ENCODE measurements around the gene SLC46A1. TPM values are rescaled to one million over a fixed set of nuclear protein-coding genes. Genes with fewer than 3 reads are reported as not detected.

SLC46A1 gene
- total and polyA plus RNA-seq, 9 of the 15 experiments (the other 6 are each of a cell fraction or from before 2014, with no cell fraction given), result 0.24 to 5.5 (median 3.1) TPM

GRCh38 chr17:28416703-28417311 is 10.8 kb upstream of the SLC46A1 start (continued):
- TF ChIP-seq, protein P1, sequence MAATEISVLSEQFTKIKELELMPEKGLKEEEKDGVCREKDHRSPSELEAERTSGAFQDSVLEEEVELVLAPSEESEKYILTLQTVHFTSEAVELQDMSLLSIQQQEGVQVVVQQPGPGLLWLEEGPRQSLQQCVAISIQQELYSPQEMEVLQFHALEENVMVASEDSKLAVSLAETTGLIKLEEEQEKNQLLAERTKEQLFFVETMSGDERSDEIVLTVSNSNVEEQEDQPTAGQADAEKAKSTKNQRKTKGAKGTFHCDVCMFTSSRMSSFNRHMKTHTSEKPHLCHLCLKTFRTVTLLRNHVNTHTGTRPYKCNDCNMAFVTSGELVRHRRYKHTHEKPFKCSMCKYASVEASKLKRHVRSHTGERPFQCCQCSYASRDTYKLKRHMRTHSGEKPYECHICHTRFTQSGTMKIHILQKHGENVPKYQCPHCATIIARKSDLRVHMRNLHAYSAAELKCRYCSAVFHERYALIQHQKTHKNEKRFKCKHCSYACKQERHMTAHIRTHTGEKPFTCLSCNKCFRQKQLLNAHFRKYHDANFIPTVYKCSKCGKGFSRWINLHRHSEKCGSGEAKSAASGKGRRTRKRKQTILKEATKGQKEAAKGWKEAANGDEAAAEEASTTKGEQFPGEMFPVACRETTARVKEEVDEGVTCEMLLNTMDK (IDR thresholded peaks at IDR 0.05; ENCODE audit: borderline replicate concordance, insufficient read depth, low read depth, low read length, poor library complexity, severe bottlenecking), result peak; percentile 81
- TF ChIP-seq BRD4 (IDR thresholded peaks at IDR 0.05), result no peak
- TF ChIP-seq, protein P2, sequence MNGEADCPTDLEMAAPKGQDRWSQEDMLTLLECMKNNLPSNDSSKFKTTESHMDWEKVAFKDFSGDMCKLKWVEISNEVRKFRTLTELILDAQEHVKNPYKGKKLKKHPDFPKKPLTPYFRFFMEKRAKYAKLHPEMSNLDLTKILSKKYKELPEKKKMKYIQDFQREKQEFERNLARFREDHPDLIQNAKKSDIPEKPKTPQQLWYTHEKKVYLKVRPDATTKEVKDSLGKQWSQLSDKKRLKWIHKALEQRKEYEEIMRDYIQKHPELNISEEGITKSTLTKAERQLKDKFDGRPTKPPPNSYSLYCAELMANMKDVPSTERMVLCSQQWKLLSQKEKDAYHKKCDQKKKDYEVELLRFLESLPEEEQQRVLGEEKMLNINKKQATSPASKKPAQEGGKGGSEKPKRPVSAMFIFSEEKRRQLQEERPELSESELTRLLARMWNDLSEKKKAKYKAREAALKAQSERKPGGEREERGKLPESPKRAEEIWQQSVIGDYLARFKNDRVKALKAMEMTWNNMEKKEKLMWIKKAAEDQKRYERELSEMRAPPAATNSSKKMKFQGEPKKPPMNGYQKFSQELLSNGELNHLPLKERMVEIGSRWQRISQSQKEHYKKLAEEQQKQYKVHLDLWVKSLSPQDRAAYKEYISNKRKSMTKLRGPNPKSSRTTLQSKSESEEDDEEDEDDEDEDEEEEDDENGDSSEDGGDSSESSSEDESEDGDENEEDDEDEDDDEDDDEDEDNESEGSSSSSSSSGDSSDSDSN (IDR thresholded peaks at IDR 0.05; ENCODE audit: borderline replicate concordance in 1 of 2, low read depth in 2 of 2, low read length in 2 of 2), result no peak
- TF ChIP-seq ESRRA (IDR thresholded peaks at IDR 0.05; ENCODE audit: borderline replicate concordance, low read depth), result 0 out of 2 replicates have a peak, but pooled peaks have one; percentile 53
- TF ChIP-seq FOXA1 (IDR thresholded peaks at IDR 0.05; ENCODE audit: borderline replicate concordance), result no peak
- TF ChIP-seq CCNT2 (IDR thresholded peaks at IDR 0.05; ENCODE audit: borderline replicate concordance, extremely low read depth, insufficient read length, low read depth, low read length), result no peak
- no peak for TF ChIP-seq NR1H2 (CRISPR knock-in tag; IDR thresholded peaks at IDR 0.05)
- TF ChIP-seq KAT7 (CRISPR knock-in tag; IDR thresholded peaks at IDR 0.05; ENCODE audit: borderline replicate concordance), result no peak
- no peak for TF ChIP-seq RNF2 (IDR thresholded peaks at IDR 0.05)
- TF ChIP-seq CBX8 (IDR thresholded peaks at IDR 0.05; ENCODE audit: borderline replicate concordance, extremely low read depth, low read depth, low read length, poor library complexity, severe bottlenecking), result no peak
- TF ChIP-seq, protein P3, sequence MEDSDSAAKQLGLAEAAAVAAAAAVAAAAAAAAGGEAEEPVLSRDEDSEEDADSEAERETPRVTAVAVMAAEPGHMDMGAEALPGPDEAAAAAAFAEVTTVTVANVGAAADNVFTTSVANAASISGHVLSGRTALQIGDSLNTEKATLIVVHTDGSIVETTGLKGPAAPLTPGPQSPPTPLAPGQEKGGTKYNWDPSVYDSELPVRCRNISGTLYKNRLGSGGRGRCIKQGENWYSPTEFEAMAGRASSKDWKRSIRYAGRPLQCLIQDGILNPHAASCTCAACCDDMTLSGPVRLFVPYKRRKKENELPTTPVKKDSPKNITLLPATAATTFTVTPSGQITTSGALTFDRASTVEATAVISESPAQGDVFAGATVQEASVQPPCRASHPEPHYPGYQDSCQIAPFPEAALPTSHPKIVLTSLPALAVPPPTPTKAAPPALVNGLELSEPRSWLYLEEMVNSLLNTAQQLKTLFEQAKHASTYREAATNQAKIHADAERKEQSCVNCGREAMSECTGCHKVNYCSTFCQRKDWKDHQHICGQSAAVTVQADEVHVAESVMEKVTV (CRISPR knock-in tag; IDR thresholded peaks at IDR 0.05), result no peak
- TF ChIP-seq NCOA6 (IDR thresholded peaks at IDR 0.05), result no peak
- TF ChIP-seq NCOR1 (IDR thresholded peaks at IDR 0.05), result no peak
- no peak for TF ChIP-seq E2F3 (CRISPR knock-in tag; IDR thresholded peaks at IDR 0.05)
- TF ChIP-seq SP2 (IDR thresholded peaks at IDR 0.05; ENCODE audit: extremely low read depth, low read depth, low read length, poor library complexity, severe bottlenecking), result no peak
- TF ChIP-seq TRIM28 (IDR thresholded peaks at IDR 0.05), result no peak
- TF ChIP-seq MCM3 (IDR thresholded peaks at IDR 0.05), result no peak
- peak; percentile 19; the same call in 1 of the 2 replicates for TF ChIP-seq KLF16 (IDR thresholded peaks at IDR 0.05)
- TF ChIP-seq ZNF639 (CRISPR knock-in tag; conservative IDR thresholded peaks at IDR 0.05 in 1 of 2, IDR thresholded peaks at IDR 0.05 in 1 of 2), result no peak
- TF ChIP-seq EHMT2 (IDR thresholded peaks at IDR 0.05), result no peak

Data from K562 (cell line).